ENCODE measurements around the gene IER3IP1. TPM values are rescaled to one million over a fixed set of nuclear protein-coding genes. Genes with fewer than 3 reads are reported as not detected.
"Not testable (repeated sequence)": the region's sequence is repeated elsewhere in the genome, so short reads cannot be mapped to it uniquely, and the experiment has no call there.

The IER3IP1 gene, protein sequence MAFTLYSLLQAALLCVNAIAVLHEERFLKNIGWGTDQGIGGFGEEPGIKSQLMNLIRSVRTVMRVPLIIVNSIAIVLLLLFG
- 18.7 and 45.1 TPM in 2 replicates for total RNA-seq (2014; rRNA removed; shearing (Covaris generic); ENCODE audit: low replicate concordance)

DNA sequence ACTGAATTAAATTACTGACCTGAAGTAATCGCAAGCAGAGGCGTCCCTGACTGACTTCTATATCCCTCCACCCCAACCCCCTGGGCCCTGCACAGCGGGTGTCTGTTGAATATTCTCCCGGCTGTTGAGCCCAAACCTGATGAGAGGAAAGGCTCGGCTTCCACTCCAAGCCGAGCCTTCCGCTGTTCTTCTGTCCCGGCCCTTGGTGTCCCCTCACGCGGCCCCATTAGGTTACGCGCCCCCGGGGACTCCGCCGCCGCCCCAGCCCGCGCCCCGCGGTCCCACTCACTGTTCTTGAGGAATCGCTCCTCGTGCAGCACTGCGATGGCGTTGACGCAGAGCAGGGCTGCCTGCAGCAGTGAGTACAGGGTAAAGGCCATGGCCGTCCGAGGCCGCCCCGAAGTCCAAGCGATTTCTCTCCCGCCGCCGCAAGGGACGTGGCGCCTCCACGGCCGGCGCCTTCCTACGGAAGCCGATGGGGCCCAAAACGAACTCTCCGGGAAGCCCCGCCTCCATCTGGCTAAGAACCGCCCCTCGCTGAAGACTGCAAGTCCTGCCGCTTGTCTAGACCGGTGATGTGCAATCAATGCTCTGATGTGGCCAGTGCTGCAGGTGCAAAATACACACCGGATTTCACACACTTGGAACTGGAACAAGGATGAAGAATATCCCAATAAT, at the start of gene IER3IP1:
TSS of gene IER3IP1 (minus strand) at position 467 of the 678 bp plus-strand sequence. CDS start at position 380, 87 bp downstream.
- peak; percentile 72 for DNase-seq (ENCODE audit: low read depth)
- in situ Hi-C loops (cut with HindIII; ENCODE audit: low pct_unique_long_range_greater_than_20kb, low sequenced_read_pairs): no loop called here

DNA sequence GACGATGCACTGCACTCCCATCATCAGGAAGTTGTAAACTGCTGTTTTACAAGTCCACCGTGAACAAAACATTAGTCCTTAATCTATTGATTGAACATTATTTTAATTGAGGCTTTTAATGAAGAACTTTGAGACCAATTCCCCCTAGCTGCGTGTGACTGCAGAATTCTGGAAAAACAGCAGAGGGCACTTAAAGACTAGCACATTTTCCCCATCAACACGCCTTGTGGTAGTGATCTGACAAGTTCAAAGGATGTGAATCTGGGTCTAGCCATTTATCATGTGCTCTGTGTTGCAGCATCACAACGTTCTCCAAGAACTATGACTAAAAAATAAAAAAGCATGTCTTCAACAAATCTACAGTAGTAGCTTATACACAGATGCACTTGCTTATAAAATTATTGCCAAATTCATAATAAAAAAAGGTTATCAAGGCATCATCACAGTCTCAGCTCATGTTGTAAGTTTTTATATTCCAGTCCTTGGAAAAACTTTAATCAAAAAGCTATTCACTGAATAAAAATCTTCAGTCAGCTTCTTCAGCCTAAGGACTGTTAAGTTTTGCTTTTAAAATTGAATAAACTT, 39.5 kb upstream of the IER3IP1 start:
- DNase-seq (ENCODE audit: low read depth): peak; percentile 20
- in situ Hi-C loops (cut with HindIII; ENCODE audit: low pct_unique_long_range_greater_than_20kb, low sequenced_read_pairs): no loop called here

DNA sequence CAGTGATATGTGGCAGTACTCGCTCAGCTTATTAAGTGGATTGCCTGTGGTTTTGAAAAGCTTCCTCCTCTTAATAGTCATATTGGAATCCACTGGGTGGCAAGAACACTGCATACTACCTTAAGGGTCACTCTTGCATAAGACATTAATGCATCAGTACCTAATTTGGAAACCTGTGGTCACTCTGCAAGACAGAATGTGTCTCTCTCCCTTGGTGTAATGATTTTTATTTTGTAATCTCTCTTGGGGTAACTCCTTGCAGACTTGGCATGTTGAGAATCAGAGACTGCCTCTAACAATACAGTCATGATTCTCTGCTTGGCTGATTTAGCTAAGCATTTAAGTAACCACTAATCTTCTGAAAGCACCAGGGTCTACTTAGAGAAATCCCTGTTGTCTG, 33.0 kb upstream of the IER3IP1 start:
- in situ Hi-C loops (cut with HindIII; ENCODE audit: low pct_unique_long_range_greater_than_20kb, low sequenced_read_pairs): no loop called here
- DNase-seq (ENCODE audit: low read depth): no peak

DNA sequence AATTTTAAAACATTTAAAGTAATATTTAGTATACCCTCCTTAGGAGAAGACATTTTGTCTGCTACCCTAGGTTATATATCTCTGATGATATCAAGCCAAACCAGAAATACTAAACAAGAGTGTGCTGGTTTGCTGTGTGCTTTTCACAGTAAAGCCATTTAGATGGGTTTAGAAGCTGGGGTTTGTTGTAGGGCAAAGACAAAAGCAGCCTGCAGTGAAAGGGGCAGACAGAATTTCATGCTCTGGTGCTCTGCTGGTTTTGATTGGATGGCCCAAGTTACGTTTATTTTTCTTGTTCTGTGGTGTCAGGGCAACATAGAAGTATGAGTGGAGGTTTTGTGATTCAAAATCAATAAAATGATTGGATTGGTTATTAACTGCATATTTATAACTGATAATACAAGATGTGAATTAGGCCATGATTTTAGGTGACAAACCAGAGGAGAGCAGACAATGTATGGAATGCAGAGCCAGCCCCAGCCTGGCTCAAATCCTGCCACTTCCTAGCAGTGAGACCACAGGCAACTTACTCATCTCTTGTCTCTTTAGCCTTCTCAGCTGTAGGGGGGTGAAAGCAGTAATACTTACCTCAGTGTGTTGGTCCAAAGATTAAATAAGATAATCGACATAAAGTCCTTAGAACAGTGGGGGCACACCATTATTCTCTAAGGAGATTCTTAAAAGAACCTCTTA, 30.9 kb upstream of the IER3IP1 start:
- no peak for DNase-seq (ENCODE audit: low read depth)
- in situ Hi-C loops (cut with HindIII; ENCODE audit: low pct_unique_long_range_greater_than_20kb, low sequenced_read_pairs): no loop called here

DNA sequence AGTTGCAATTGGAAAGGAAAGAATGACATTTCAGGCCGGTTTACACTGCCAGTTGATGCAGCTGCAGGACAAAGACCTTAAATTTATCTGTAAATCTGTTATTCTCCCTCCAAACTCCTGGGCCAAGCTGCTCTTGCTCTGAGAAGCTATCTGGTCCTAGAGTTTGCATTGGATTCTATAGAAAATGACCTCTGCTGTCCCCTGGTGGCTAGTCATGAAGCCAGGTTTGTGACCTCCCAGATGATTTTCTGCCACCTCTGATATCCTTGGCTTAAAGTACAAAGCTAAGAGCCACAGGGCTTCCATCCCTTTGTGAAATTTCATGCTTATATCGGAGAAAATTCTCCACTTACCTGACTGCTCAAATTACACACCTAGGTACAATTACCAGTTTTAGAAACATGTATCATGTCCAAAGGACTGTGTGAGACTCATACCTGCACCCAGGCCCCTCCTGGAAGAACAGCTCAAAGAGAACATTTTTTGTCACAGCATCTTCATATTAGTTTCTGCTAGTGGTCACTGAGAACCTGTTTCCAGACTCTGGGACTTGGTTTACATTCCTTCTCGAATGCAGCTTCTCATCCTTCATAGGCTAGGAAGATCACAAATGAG, 28.9 kb upstream of the IER3IP1 start:
- DNase-seq (ENCODE audit: low read depth): no peak
- in situ Hi-C loops (cut with HindIII; ENCODE audit: low pct_unique_long_range_greater_than_20kb, low sequenced_read_pairs): no loop called here

DNA sequence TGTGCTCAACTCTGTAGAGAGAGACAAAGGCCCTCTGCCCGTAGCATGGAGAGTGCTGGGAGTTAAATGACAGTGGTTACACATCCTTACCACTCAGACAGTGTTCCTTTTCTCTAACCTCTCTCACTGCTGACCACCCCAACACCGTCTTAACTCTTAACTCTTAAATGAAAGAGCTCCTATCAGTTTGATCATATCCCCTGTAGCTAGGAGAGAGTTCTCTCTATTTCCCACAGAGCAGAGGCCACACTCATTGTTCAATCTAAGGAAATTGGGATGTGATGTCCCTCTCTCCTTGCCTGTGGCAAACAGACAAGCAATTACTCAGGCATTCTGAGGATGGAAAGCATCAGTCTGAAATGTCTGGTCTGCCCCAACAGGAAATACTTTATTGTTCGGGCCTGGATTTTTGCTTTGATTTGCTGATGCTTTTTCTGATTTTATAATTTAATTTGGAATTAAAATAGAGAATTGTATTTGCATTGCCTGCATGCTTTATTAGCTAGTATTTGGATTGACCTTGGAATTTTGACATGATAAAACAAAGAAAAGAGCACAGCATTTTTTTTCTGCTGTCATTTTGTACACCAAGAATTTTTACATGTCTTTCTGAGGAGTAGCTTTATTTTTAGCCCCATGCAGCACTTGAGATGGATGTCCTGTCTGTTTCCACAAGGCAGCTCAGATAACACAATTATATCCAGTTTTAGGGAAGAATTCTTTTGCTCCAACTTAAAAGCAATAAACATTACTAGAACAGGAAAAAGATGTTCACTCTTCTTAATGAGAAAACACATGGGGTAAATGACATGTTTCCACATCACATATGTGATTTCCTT, 27.7 kb upstream of the IER3IP1 start:
- no peak for DNase-seq (ENCODE audit: low read depth)
- in situ Hi-C loops (cut with HindIII; ENCODE audit: low pct_unique_long_range_greater_than_20kb, low sequenced_read_pairs): no loop called here

DNA sequence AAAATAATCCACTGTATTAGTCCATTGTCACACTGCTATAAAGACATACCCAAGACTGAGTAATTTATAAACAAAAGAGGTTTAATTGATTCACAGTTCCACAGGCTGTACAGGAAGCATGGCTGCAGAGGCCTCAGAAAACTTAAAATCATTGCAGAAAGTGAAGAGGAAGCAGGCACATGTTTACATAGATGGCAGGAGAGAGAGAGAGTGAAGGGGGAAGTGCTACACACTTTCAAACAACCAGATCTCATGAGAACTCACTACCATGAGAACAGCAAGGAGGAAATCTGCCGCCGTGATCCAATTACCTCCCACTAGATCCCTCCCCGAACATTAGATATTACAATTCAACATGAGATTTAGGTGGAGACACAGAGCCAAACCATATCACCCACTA, 19.8 kb upstream of the IER3IP1 start:
- in situ Hi-C loops (cut with HindIII; ENCODE audit: low pct_unique_long_range_greater_than_20kb, low sequenced_read_pairs); DNase-seq (ENCODE audit: low read depth): not testable (repeated sequence)

DNA sequence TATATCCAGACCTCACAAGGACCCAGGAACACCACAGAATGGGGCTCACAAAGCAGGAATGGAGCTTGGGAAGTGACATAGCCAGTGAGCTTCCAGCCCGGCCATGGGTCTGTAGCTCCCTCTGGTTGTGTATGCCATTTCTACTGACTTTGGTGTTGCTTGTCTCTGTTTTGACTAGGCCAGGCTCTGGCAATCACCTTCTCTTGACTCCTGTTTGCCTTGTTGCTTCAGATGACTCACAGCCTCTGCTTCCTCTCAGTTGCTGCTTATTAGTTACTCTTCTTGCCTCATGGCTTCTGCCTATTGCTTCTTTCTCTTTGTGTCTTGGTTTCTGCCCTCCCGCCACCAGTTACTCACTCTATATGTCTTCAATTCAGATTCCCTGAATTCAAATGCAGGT, 15.8 kb upstream of the IER3IP1 start:
- in situ Hi-C loops (cut with HindIII; ENCODE audit: low pct_unique_long_range_greater_than_20kb, low sequenced_read_pairs): no loop called here
- peak; percentile 18 for DNase-seq (ENCODE audit: low read depth)

DNA sequence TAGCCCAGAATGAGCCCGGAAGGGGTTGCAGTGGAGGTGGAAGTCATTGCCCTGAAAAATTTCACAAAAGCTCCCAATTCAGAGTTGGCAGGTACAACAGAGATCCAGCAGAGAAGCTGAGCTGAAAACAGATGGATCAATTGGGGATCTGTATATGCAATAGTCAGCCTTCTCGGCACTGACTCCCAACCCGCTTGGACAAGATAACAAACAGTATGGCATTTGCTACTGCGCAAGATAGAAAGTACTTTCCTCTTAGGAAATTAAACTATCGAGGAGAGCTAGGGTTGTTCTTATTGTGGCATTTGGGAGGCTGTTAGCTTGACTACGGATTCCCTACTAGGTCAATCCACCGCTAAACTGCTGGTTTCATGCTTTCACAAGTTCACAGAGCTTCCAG, 11.6 kb upstream of the IER3IP1 start:
- no peak for DNase-seq (ENCODE audit: low read depth)
- in situ Hi-C loops (cut with HindIII; ENCODE audit: low pct_unique_long_range_greater_than_20kb, low sequenced_read_pairs): no loop called here

DNA sequence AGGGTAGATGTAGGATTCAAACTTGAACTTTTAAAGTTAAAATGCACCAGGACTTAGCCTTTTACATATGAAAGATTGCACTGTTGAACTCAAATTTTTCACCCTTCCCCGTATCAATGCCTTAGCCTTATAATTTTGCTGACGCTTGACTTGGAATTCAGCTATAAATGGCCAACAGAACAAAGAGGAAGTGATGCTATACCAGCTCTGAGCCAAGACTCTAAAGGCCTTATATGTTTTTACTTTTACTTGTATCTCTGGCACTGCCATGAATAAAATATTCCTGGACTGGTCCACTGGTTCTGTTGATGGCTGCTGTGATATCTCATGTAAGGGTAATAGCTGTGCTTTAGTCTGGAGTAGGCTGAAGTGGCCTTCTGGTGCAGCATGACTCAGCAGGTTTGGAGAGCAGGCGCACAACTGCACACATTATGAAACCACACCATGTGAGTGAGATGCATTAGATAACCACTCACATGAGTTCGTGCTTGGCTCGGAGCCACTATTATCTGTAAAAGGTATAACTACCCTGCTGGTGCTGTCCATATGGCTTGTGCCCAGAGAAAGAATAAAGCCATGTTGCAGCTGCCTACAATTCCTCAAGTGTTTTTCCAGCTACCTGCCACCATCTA, 8.4 kb upstream of the IER3IP1 start:
- peak; percentile 72 for DNase-seq (ENCODE audit: low read depth)
- in situ Hi-C loops (cut with HindIII; ENCODE audit: low pct_unique_long_range_greater_than_20kb, low sequenced_read_pairs): no loop called here

DNA sequence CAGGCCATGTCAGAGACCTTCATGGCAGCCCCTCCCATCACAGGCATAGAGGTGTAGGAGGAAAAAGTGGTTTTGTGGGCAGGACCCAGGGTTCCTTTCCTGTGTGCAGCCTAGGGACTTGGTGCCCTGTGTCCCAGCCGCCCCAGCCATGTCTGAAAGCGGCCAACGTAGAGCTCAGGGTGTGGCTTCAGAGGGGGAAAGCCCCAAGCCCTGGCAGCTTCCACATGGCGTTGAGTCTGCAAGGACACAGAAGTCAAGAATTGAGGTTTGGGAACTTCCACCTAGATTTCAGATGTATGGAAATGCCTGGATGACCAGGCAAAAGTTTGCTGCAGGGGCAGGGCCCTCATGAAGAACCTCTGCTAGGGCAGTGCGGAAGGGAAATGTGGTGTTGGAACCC, 6.0 kb upstream of the IER3IP1 start:
- DNase-seq (ENCODE audit: low read depth); in situ Hi-C loops (cut with HindIII; ENCODE audit: low pct_unique_long_range_greater_than_20kb, low sequenced_read_pairs): not testable (repeated sequence)

DNA sequence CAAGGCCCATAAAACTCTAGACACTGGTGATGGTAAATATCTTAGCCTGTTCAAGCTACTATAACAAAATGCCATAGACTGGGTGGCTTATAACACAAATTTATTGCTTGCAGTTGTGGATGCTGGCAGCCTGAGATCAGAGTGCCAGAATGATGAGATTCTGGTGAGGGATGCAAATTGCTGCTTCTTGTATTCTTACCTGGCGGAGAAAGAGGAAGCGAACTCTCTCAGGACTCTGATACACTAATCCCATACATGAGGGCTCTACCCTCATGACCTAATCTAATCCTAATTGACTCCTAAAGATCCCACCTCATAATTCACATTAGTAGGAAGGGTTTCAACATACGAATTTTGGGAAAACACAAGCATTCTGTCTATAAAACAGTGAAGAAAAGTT, 4.6 kb upstream of the IER3IP1 start:
- DNase-seq (ENCODE audit: low read depth): no peak
- in situ Hi-C loops (cut with HindIII; ENCODE audit: low pct_unique_long_range_greater_than_20kb, low sequenced_read_pairs): no loop called here

DNA sequence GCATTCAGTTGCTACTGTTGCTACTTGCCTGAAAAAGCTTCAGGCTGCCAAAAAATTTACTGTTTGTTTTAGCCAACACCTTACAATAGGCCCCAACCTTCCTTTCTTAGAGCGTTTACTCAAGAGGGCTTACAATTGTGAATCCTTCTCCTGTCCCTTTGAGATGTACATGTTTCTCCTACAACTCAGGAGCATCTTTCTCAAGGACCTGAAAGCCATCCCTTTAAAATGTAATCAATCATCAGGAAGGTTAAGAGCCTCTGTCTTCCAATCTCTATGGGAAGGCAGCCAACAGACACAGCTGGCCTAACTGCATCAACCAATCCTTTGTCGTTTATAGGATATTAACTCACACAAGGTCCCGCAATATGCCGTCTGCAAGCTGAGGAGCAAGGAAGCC, 3.4 kb upstream of the IER3IP1 start:
- DNase-seq (ENCODE audit: low read depth): no peak
- in situ Hi-C loops (cut with HindIII; ENCODE audit: low pct_unique_long_range_greater_than_20kb, low sequenced_read_pairs): no loop called here

DNA sequence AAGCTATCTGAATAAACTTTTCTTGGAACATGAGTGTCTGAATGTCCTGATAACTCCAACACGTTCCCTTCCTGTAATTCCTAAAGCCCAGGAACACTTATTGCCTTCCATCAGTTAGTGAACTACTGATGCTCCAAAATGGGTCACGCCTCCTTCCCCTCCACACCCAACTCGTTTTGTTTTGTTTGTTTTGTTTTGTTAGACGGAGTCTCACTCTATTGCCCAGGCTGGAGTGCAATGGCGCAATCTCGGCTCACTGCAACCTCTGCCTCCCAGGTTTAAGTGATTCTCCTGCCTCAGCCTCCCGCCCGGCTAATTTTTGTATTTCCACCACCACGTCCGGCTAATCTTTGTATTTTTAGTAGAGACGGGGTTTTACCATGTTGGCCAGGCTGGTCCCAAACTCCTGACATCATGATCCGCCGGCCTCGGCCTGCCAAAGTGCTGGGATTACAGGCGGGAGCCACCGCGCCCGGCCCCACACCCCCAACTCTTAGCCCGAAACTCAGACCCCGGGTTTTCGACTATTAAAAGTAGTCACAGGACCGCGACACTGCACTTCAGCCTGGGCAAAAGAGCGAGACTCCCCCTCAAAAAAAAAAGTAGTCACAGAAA, 774 bp downstream of the IER3IP1 start:
- peak; percentile 2 for DNase-seq (ENCODE audit: low read depth)
- in situ Hi-C loops (cut with HindIII; ENCODE audit: low pct_unique_long_range_greater_than_20kb, low sequenced_read_pairs): no loop called here

DNA sequence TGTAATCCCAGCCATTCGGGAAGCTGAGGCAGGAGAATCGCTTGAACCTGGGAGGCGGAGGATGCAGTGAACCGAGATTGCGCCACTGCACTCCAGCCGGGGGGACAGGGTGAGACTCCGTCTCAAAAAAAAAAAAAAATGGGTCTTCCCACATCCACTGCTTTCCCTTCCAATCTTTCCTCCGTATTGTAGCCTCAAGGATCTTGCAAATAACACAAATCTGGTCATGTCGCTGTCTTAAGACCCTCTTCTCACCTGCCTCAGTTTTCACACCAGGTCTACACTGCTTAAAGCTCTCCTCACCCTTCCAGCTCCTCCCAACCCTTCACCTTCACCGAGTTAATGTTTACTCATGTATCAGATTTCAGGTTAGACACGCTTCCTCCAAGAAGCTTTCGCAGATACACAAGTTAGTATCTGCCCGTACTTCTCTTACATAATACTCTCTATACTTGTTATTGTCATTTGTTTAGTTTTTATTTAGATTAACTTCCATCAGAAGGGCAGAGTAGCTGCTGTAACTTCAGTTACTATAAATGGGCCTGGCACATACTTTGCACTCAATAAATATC, 1.5 kb downstream of the IER3IP1 start:
- in situ Hi-C loops (cut with HindIII; ENCODE audit: low pct_unique_long_range_greater_than_20kb, low sequenced_read_pairs): no loop called here

DNA sequence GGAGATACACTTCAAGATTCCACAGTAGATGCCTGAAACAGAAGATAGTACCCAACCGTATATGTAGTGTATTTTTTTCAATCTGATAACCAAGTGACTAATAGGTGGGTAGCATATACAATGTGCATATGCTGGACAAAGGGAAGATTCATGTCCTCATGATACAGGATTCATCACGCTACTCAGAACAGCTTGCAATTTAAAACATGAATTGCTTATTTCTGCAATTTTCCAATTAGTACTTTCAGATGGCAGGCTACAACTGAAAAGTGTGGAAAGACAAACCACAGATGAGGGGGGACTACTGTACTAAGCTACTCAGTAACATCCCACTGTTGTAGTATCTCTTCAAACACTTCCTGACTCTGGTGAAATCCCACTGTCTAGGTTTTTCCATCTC, 3.7 kb downstream of the IER3IP1 start:
- in situ Hi-C loops (cut with HindIII; ENCODE audit: low pct_unique_long_range_greater_than_20kb, low sequenced_read_pairs): no loop called here
- DNase-seq (ENCODE audit: low read depth): no peak

More for the DNA sequence above, 1.5 kb downstream of the IER3IP1 start:
- DNase-seq (ENCODE audit: low read depth): peak; percentile 21

DNA sequence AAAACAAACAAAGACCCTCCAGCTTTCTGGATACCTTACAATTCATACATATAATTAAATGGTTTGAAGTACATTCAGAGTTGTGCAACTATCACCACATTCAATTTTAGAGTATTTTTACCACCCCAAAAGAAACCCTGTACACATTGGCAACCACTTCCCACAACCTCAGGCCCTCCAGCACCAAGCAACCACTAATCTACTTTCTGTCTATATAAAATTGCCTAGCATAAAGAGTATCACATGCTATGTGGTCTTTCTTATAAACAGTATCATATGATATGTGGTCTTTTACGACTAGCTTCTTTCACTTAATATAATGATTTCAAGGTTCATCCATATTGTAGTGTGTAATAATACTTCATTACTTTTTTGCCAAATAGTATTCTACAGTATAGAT, 7.3 kb downstream of the IER3IP1 start:
- DNase-seq (ENCODE audit: low read depth): no peak
- in situ Hi-C loops (cut with HindIII; ENCODE audit: low pct_unique_long_range_greater_than_20kb, low sequenced_read_pairs): no loop called here
